NCI-H146 treated with DMSO at 0.1 percent for 48 hours (cell line): ENCODE data around the gene LIN28B.
"Not testable (repeated sequence)": the region's sequence is repeated elsewhere in the genome, so short reads cannot be mapped to it uniquely, and the experiment has no call there.

Experiments used
- DNase-seq: peaks from one replicate; lab custom pipeline; 2025; ENCODE audit not compliant: unreplicated experiment; lab: John Stamatoyannopoulos, UW

The LIN28B gene

DNA sequence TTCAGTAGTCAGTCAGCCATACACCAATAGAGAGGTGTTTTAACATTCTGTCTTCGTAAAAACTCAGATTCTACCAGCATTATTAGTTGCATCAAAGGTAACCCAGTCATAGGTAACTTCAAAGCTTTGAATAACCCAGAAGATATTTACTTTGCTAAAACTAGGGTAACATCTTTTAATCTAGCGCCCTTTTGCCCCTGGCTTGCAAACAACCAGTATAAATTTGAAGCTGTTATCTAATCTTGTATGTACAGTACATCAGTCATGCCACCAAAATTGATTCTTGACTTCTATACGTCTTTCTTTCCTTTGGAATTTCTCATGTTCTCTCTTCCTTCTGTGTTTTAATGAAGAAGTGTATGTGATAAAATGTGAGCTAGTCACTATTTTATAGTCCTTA is 109.3 kb downstream of the LIN28B start:
- DNase-seq, result no peak

DNA sequence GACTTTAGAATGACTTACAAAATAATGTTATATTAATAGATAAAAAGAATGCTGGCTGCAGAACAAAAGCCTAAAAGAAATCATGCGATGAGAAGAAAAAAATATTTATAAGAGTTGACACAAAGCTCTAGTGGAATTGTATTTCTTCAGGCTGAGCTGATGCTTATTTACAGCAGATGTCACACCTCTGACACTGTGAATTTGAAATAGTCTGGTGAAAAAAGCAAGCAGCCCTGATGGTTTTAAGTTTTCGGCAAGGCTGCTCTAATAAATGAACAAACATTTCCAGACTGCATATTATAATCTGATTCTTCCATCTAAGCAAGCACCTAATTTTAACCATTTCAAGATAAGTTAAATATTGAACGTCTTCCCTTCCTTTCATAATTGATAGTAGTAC is 109.9 kb downstream of the LIN28B start:
- DNase-seq, result no peak

DNA sequence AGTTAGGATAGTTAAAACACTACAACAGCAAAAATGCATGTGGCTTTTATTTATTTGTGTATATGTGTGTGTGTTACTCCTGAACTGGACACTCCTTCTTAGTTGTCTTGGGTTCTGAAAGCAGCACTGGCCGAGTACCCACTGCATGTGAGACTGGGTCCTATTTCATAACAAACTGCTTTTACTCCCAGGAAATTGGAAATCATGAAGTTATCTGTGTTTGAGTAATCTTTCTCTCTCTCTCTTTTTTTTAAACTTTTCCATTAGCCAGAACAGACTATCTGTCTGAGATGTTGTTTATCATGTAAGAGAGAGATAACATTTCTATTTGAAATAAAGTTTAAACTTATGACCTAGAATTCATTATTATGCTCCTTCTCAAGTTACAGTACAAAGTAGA is 110.4 kb downstream of the LIN28B start:
- DNase-seq, result no peak

DNA sequence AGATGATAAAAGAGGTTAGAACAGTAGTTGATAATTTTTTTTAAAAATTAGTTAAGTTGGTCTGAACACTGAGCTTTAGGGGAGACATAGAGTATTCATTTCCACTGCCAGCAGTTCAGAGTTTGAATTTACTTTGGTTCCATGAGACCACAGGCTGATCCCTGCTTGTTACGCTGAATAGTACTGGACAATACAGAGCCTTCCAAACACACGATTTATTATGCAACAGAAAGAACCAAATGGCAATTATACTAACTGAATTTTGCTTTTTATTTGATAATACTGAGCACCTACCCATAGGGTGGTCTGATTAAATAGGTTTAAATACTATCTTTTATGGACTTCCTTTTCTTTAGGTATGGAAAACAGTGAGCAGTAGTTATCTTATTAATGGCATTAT is 111.5 kb downstream of the LIN28B start:
- DNase-seq, result no peak

DNA sequence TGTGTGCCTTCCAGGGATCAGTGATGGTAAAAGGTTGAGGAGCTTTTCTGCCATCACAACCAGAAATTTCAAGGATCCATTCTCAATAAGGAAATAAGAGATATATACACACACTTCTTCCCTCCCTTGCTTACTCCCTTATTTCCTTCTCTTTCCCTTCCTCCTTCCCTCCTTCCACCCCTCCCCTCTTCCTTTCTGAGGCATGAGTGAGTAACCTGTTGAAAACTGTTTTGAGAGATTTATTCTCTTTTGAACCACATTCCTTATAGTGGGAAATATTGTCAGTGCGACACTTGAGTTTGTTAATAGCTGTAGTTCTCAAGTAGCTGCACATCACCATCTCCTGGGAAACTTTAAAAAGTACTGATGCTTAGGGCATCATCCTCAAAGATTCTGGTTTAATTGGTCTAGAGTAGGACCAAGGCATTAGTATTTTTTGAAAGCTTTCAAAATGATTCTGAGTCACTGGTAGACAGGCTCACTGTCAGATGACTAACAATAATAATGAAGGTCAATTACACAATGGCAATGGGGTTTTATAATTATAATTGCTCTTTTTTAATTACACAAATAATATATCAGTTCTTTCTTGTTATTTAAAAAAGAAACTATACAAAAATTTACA is 113.0 kb downstream of the LIN28B start:
- no peak for DNase-seq

DNA sequence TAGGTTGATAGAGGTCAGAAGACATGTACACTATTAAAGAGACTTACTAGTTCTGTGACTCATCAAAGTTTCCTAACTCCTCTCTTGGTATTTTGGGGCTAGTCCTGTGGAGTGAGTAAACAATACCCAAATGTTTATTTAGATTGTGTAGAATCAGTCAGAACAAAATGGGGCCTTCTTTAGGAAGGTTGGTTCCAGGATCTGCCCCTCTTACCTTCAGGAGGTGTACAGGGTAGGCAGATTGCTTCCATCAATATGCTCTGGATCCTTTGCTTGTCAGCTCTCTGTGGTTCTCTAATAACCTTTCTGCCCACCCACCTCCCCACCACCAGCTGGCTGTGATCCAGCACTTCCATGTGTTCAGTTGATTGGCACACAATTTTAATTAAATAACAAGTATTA is 115.9 kb downstream of the LIN28B start:
- DNase-seq, result no peak

DNA sequence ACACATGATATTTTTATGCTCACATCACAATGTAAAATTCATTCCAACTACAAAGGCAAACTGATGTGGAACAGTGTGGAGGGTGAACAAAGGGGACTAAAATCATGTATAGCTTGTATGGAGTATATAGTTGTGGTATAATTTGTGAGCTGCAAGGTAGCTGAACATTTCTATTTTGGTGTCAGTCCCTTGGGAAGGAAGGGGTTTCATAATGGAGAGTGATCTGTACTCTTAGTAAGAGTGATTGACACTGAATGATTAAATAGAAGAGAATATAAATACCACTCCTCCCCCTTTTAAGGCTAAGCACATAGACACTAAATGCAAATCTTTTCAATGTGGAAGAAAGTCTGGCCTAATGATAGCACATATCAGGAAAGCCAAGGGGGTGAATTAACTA is 118.3 kb downstream of the LIN28B start:
- DNase-seq, result no peak

DNA sequence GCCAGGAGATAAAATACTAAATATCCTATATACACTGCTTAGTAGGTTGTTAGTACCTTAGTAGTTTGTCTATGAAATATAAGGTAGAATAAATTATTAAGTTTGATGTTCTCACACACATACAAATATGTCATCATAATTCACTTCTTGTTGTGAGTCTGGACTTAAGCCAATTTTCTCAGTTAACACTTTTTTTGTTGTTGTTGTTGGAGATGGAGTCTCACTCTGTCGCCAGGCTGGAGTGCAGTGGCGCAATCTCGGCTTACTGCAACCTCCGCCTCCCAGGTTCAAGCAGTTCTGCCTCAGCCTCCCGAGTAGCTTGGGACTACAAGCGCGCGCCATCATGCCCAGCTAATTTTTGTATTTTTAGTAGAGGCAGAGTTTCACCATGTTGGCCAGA is 119.5 kb downstream of the LIN28B start:
- not testable (repeated sequence) for DNase-seq

DNA sequence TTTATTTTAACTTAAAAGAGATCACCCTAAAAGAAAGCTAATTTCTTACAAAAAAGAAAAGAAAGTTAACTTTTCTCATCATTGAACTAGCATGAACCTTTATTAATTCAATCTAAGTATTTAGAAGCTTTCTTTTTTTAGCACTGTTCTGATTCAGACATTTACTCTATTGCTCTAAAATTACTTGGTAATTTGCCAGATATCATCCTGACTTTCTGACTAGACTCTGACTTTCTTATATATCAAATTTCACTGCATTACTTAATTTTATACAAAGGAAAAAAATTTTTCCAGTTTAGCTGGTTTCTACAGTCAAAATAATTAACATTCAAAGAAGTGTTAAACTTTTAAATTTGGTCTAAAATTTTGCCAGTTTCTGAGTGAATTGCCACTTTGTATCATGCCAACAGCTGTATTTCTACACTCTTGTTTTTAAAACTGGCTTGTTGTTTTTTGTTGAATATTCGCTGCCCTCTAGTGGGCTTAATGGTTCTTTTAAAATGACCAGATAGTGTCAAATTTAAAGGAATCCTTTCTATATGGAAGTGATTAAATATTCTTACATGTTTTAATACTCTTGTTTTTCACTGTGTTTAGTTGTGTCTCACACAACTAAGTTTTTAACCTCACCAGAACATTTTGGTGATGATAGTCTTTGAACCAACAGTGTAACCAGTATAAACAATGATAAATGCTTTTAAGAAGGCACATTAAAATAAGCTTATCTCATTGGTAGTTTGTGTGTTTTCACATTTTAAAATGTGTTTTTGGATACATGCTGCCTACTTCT is 120.9 kb downstream of the LIN28B start:
- DNase-seq, result no peak

DNA sequence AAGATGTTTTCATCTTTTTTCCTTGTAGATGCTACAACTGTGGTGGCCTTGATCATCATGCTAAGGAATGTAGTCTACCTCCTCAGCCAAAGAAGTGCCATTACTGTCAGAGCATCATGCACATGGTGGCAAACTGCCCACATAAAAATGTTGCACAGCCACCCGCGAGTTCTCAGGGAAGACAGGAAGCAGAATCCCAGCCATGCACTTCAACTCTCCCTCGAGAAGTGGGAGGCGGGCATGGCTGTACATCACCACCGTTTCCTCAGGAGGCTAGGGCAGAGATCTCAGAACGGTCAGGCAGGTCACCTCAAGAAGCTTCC is 121.4 kb downstream of the LIN28B start:
- no peak for DNase-seq

DNA sequence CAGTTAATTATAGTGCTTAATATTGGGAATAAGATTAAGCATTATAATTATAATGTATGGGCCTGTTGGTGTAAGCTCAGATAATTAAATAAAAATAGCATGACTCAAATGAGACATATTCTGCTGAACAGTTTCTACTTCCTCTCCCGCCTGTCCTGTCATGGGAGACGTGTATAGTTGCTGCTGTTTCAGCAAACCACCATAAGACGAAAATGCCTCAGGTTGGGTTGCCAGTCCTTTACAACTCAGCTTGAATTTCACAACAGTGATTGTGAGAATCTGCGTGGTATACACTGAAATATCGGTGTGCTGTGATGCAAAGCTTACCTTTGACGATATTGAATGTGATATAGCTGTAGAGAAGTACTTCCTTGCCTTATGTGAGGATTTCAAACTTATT is 123.4 kb downstream of the LIN28B start:
- DNase-seq, result no peak

DNA sequence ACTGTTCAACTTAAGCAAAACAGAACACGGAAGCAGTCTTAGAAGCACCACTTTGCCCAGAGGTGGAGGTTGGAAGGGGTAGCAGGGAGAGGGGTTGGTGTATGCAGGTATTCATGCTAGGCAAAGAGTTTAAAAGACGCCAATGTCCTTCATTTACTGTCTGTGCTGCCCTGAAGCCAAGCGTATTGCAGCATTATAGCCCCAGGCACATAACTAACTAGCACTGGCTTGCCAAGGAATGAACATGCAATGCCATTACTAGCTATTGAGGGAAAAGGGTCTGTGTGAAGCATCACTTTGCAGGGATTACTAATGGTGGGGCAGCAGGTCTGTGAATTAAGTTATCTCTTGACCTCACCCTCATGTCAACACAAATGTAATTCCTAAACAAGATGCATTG is 124.8 kb downstream of the LIN28B start:
- DNase-seq, result not testable (repeated sequence)

DNA sequence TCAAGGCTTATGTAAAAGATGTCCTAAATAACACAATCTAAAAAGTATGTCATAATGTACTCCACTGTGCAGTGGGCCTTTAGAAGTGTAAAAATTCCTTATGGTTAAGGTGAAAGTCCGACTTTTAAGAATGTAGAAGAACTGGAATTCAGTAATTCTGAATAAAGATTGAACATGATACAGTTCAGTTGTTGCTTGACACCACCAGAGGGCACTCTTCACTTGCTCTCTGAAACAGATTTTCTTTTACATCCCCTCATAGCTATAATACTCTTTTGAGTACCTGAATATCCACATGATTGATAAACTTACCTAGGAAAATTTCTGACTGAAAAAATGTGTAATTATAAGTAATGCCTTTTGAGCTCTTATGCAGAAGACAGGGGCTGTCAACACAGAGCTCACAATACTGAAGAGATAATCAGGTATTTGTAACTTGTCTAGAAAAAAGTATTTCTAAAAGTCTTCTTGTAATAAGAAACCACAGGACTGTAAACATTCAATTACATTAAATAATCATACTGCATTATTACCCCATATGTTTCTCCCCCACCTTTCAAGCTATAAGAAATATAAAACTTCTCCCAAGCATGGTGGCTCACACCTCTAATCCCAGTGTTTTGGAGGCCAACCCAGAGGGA is 130.8 kb downstream of the LIN28B start:
- DNase-seq, result peak; percentile 52

DNA sequence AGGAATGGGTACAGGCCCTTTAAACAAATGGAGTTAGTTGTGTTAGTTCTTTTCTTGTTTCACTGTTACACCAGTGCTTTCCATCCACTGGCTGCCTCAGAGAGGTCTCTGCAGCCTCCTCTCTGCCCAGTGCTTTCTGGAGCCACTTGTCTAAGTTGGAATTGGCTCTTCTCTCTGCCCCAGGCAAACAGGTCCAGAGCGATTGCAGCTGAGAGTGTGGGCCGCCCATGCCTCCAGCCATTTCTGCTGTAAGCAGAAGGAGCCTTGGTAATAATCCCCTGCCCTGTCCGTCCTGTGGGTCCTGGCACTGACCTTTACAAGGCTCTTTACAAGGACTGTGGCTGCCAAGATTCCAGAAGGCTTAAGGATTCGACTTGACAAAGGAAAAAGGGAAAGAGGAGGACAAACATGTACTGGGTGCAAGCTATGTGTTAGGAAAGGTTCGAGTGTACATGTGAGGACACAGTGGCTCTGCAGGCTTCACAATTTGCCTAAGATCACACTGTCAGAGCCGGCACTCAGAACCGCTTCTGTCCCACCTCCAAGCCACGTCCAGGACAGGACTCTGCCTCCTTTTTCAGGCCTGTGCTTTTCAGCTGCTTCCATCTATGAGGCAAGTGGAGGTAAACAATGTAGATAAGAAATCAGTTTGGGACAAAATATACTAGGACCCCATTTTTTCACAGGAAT is 134.4 kb downstream of the LIN28B start:
- no peak for DNase-seq

DNA sequence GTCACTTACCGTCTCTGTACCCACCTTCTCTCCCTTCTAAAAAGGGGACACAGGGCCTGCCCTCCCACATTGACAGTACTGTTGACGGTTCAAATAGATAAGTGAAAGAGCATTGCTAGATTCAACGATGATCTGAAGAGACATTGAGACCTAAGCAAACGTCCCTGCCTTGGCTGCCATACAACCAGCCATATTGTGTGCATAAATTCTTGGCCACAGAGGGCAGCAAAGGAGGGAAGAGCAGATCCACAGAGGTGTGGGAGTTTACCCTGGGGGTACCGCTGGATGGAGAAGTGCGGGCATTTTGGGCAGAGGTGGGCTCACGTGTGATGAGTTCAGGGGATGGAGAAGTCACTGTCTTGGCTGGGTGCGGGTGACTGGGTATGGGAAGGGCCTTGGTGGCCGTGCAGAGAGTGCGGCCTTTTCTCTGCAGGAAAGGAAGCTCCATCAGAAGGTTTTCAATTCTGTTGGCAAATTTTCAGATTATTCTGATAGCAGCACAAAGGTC is 137.3 kb downstream of the LIN28B start:
- no peak for DNase-seq

DNA sequence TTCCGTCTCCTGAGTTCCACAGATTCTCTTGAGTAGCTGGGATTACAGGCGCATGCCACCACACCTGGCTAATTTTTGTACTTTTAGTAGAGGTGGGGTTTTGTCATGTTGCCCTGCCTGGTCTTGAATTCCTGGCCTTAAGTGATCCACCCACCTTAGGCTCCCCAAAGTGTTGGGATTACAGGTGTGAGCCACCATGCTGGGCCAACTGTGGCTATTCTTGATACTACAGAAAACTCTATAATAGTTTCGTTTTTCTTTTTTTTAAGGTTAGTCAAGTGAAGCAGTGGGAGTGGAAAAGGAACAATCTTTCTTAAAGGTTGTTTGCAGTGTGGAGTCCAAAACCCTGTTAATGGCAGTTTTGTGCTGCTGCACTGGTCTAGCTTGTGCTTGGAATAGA is 138.2 kb downstream of the LIN28B start:
- DNase-seq, result no peak

DNA sequence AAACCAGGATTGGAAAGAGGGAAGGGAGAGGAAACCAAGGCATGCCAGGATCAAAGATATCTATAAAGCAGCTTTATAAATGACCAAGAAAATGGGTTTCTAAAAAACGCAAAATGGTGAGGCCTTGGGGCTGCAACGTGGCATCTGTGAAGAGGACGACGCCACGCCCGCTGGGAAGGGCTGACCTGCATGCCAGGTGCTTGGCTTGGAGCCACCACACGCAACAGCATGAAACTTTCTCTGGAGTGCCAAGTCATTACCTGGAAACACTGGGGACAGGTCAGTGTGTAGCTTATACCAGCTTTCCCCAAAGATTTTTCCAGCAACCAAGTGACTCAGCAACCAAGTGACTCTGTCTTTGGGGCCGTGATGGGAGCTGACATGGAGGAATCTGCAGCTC is 140.4 kb downstream of the LIN28B start:
- no peak for DNase-seq

DNA sequence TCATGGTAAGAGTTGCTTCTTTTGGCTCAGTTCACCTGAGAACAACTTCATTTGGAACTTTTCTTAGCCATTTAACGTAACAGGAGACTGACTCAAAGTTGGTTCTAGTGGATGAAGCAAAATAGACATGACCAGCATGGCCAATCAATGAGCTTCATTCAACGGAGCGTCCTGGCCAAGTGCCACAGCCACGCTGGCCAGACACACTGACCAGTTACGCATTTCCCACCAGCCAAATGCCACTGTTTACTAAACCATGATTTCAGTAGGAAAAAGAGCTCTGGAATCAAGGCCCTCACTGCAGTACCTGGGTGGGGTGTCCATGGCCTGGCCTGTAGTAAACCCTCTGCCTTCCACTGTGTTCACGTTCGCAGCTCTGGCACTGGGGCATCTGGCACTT is 142.5 kb downstream of the LIN28B start:
- no peak for DNase-seq

DNA sequence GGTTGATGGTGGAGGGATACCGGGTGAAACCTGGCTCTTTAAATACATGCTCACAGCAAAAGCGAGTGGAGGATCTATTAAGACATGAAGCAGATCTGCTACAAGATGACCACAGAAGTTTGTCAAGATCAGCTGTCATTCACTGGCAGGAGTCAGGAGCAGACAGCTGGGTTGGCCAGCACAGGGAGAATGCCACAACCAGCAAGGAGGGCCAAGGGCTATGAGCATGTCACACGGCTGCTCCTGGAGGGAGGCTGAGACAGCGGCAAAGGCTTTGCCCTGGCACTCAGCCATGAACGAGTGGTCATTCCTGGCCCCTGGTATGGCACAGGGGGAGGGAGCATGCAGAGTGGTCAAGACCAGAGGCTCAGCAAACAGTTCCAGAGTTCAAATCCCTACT is 145.3 kb downstream of the LIN28B start:
- DNase-seq, result no peak

DNA sequence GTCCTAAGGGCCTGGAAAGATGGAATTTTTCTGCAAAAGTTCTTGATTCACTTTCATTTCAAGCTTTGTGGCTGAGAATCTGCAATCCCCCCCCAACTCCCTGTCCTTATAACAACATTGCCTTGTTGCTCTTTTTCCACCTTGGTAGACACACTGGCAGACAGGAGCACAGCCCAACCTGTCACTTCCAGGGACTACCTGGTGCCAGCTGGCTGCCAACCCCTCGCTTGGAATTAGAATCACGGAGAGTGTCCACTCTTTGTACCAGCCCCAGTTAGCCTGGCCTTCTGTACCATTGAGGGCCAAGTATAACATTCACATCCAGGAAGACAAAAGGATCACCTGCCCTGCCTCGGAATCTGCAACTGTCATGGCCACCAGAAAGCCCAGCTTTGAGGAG is 148.2 kb downstream of the LIN28B start:
- DNase-seq, result no peak

DNA sequence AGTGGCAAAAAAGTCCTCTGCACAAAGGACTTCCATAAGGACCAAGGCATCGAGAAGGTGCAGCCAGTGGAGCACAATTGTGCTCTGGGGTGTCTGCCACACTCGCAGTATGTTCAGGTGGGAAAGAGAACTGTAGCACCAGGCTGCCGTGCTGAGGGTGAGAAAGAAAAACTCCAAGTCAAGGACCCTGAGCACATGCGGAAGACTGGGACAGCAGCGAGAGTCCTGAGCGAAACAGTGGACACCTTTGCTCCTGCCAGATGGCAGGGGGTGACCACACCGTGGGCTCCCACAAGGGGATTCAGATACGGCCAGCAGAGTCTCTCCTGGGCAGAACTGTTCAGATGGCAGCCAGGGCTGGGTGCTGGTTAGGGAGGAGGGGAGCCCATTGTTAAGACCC is 149.4 kb downstream of the LIN28B start:
- DNase-seq, result no peak

DNA sequence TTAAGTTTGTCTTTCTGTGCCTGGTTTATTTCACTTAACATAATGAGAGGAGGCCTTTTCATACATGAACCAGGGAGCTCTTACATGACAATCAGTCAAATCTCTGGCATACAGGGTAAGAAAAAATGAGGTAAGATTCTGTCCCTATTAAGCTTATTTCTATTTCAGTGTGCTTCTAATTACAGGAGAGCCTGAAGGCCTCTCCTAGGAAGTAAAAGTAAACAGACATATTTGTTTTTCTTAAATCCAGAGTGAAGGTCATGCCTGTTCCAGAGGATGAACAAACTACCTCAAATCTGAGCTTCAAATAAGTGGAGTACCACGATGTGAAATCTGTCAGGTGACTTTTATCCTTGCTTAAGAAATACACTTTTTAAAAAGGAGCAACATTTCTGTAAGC is 150.3 kb downstream of the LIN28B start:
- no peak for DNase-seq
